GM21529 (cell line): Measurements from ENCODE around the gene CMTM7.
"Not testable (repeated sequence)": the region's sequence is repeated elsewhere in the genome, so short reads cannot be mapped to it uniquely, and the experiment has no call there.

Experiments
- ATAC-seq: cut with Tn5 transposase; IDR thresholded peaks from one replicate; pipeline ENCODE4 v1.9.1; 2021; ENCODE audit not compliant: unreplicated experiment

Gene CMTM7

GRCh38 chr3:32456429-32457130 lies 64.9 kb downstream of the CMTM7 start:
- no peak for ATAC-seq

- no peak for ATAC-seq
Observed at GRCh38 chr3:32457971-32458471, 66.4 kb downstream of the CMTM7 start.

DNA sequence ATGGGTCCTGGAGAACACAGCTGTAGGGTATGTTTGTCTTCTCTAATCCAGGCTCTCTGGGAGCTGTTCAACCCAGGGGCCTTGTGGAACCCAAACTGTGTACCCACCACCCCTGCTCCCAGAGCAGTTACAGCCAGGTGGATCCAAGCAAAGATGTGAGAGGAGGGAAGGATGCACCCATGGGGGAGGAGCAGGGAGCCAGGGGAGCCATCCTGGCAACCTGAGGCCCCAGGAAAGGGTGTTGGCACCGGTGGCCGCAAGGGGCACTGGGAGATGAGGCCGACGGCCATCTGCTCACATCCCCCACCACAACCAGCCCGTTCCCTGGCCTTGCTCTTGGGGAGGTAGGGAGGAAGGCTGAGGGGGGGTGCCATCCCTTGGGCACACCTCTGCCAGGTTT lies 67.8 kb downstream of the CMTM7 start:
- no peak for ATAC-seq

- ATAC-seq, result peak; percentile 84
Observed at GRCh38 chr3:32460031-32460749, 68.5 kb downstream of the CMTM7 start.

- not testable (repeated sequence) for ATAC-seq
Observed at GRCh38 chr3:32460817-32461496, 69.3 kb downstream of the CMTM7 start.

DNA sequence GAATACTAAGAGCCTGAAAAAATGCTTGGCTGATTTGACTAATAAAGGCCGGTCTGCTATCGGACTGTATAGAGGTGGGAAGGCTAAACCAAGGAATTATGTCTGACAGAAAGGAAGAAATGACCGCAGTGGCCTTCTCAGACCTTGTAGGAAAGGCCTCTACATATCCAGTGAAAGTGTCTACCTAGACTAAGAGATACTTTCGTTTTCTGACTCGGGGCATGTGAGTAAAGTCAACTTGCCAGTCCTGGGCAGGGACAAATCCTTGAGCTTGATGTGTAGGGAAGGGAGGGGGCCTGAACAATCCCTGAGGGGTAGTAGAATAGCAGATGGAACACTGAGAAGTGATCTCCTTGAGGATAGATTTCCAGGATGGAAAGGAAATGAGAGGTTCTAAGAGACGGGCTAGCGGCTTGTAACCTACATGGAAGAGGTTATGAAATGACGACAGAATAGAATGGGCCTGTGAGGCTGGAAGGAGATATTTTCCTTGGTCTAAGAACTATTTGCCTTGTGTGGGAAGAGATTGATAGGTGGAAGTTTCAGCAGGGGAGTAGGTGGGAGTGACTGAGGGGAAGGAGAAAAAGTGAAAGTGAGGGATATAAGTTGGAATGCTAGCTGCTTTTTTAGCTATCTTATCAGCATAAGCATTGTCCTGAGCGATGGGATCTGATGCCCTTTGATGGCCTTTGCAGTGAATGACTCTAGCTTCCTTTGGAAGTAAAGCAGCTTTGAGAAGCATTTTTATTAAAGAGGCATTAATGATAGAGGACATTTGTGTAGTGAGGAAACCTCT lies 70.7 kb downstream of the CMTM7 start:
- ATAC-seq, result not testable (repeated sequence)

DNA sequence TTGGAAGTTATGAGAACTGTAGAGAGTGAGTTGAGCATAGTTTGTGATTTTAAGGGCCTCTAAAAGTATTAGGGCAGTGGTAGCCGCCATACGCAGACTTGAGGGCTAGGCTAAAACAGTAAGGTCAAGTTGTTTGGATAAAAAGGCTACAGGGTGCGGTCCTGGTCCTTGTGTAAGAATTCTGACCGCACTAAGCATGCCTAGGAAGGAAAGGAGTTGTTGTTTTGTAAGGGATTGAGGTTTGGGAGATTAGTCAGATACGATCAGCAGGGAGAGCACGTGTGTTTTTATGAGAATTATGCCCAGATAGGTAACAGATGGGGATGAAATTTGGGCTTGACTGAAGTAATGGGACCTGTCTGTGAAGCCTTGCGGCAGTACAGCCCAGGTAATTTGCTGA lies 71.8 kb downstream of the CMTM7 start:
- not testable (repeated sequence) for ATAC-seq

DNA sequence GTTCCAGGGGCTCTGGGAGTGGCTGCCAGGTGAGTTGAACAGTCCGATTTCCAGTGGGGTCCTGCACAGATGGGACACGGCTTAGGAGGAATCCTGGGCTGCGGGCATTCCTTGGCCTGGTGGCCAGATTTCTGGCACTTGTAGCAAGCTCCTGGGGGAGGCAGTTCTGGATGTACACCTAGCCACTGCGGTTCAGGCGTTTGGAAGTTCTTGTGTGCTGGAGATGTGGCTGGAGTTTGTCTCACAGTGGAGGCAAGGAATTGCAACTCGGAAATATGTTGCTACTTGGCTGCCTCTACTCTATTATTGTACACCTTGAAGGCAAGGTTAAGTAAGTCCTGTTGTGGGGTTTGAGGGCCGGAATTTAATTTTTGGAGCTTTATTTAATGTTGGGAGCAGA lies 73.1 kb downstream of the CMTM7 start:
- not testable (repeated sequence) for ATAC-seq

- ATAC-seq, result not testable (repeated sequence)
Observed at GRCh38 chr3:32466808-32467207, 75.2 kb downstream of the CMTM7 start.

DNA sequence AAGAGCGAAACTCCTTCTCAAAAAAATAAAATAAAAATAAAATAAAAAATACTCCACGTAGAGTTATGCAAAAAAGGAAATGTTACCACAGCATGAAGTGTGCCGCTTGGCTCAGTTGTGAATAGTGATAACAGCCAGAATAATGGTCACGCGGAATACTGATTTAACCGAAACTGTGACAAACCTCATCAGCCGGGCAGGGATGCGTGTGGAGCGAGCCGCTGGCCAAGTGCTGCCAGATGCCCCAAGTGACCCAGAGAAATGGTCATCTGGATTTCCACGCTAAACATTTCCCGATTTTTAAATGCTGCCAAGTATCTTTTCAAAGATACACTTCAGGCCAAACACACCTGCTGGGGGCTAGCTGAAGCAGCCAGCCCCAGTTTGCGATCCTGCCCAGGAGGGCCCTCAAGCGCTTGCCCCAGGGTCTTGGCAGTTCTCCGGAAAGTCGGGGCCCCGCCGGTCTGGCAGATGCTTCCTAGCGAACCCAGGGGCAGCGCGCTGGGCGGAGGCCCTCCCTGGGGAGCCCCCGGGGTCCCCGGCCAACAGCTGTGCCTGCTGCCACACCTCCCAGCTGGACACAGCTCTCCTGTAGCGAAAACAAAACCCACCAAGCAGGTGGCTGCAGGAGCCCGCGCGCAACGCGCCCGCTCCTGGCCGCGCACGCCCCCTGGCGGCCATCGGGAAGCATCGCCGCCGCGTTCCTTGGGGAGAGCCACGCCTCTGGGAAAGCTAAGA lies 75.8 kb downstream of the CMTM7 start:
- peak; percentile 59 for ATAC-seq

GRCh38 chr3:32469151-32469874 lies 77.7 kb downstream of the CMTM7 start:
- ATAC-seq, result peak; percentile 29

- no peak for ATAC-seq
Observed at GRCh38 chr3:32470362-32470761, 78.7 kb downstream of the CMTM7 start.

DNA sequence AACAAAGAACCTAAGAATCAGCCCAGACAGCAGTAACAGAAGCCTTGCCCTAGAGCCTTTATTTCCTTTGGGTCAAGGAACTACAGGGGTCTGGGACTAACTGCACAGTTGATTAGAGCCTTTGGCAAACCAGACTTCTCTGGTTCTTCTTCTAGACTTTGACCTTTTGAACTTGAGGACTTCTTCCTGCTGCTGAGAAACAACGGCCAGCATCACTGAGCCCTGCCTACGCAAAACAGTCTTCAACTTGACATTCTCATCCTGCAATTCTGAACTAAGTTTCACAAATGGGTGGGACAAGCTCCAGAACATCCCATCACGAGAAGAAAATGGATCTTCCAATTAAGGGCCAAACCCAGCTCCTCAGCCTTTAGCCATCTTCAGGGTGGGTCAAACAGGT lies 79.6 kb downstream of the CMTM7 start:
- no peak for ATAC-seq

GRCh38 chr3:32472151-32472550 lies 80.5 kb downstream of the CMTM7 start:
- not testable (repeated sequence) for ATAC-seq

GRCh38 chr3:32474201-32474600 lies 82.5 kb downstream of the CMTM7 start:
- no peak for ATAC-seq

DNA sequence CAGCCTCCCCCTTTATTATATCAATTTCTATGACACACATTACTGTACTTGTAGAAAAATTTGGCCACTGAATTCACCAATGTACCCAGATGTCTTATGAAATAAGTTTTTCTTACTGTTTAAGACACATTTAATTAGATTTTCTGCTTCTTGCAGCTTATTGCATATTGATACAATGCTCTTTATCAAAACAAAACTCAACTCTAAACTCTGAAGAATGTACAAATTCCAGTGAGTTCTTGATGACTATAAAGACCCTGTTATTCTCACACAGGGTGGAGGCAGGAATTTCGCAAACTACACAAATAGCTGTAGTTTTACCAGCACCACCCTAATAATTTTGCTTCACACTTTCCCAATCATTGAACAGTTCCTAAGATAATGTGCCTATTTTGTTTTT lies 89.0 kb downstream of the CMTM7 start:
- ATAC-seq, result no peak

DNA sequence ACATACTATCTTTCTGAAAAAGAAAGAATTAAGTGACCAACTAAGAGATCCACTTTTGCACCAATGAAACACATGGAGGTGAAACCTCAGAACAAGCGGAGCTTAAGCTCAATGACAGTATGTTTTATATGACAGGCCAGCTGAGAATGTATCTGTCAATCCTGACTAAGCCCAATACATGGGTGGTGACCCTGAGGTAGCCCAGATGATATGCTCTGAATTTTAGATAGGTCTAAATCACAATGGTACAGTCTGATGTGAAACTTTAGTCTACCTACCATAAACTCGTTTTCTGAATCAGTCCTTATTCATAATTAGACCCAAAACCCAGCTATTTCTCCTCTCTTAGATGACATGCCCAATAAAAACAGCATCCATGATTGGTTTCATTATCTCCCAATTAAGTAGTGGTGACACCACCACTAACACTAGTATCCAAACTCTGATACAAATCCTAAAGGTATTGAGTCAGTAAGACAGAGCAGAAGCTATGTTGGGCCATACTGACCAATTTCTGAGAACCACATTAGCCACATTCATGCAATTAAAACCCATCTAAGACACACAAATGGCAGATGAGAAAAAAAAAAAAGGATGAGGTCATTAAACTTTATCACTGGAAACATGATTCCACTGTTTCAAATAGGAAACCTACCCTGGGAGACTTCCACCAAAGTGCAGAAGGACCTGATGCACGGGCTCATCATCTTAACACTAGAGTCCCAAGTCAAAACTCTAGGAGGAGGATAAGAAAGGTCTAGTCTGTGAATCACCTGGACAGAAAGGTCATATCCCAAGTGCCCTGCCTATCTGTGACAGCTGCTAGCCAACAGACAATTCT lies 90.4 kb downstream of the CMTM7 start:
- ATAC-seq, result no peak

- ATAC-seq, result no peak
Observed at GRCh38 chr3:32482693-32483092, 91.0 kb downstream of the CMTM7 start.

DNA sequence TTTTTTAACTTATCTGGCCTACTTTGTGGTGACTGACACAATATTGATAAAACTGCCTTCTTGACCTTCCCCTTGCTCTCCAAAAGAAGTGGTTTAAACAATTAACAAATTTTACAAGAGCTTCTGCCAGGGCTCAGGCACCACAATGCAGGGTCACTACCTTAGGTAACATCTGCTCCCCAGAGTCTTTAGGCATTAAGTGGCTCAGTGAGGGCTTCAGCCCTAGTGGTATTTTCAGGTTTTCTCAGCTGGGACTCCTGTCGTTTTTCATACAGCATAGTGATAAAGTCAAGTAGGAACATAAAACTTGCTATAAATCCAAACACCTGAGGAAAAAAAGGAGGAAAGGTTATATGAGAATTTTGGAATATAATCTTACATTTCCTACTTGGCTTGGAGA lies 92.1 kb downstream of the CMTM7 start:
- no peak for ATAC-seq
